Measurements from ENCODE around the gene CDV3.

GRCh38 chr3:133563816-133564215 is 9.7 kb upstream of the CDV3 start:
- TF ChIP-seq, protein P1, sequence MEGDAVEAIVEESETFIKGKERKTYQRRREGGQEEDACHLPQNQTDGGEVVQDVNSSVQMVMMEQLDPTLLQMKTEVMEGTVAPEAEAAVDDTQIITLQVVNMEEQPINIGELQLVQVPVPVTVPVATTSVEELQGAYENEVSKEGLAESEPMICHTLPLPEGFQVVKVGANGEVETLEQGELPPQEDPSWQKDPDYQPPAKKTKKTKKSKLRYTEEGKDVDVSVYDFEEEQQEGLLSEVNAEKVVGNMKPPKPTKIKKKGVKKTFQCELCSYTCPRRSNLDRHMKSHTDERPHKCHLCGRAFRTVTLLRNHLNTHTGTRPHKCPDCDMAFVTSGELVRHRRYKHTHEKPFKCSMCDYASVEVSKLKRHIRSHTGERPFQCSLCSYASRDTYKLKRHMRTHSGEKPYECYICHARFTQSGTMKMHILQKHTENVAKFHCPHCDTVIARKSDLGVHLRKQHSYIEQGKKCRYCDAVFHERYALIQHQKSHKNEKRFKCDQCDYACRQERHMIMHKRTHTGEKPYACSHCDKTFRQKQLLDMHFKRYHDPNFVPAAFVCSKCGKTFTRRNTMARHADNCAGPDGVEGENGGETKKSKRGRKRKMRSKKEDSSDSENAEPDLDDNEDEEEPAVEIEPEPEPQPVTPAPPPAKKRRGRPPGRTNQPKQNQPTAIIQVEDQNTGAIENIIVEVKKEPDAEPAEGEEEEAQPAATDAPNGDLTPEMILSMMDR (IDR thresholded peaks at IDR 0.05) = no peak
- TF ChIP-seq ZFX (IDR thresholded peaks at IDR 0.05; ENCODE audit: borderline replicate concordance) = no peak
